ENCODE results near the gene CFI.

Gene CFI

GRCh38 chr4:109739547-109739946 is 62.3 kb downstream of the CFI start:
- intact Hi-C loops (cut with DNase I), result loop anchor here (10.0 kb wide), 1 partner anchor 75 kb away; the partner anchor contains the start of gene GAR1

GRCh38 chr4:109738104-109738872 is 63.5 kb downstream of the CFI start:
- intact Hi-C loops (cut with DNase I), result loop anchor here (10.0 kb wide), 1 partner anchor 77 kb away; the partner anchor contains the start of gene GAR1
- DNase-seq, result no peak

More at GRCh38 chr4:109739547-109739946, 62.3 kb downstream of the CFI start:
- DNase-seq, result no peak

- intact Hi-C loops (cut with DNase I), result loop anchor here (10.0 kb wide), 1 partner anchor 79 kb away; the partner anchor contains the start of gene GAR1
- DNase-seq, result no peak
Measured at GRCh38 chr4:109735566-109736365, 66.0 kb downstream of the CFI start.

GRCh38 chr4:109733728-109734127 is 68.1 kb downstream of the CFI start:
- intact Hi-C loops (cut with DNase I), result loop anchor here (10.0 kb wide), 1 partner anchor 81 kb away; the partner anchor contains the start of gene GAR1
- DNase-seq, result no peak

GRCh38 chr4:109730619-109731545 is 70.9 kb downstream of the CFI start:
- intact Hi-C loops (cut with DNase I), result loop anchor here (10.0 kb wide), 1 partner anchor 84 kb away; the partner anchor contains the start of gene GAR1
- DNase-seq, result peak in 4 of 42 donors; percentile 24 to 55 (median 32)

- DNase-seq, result peak; percentile 20 to 85 (median 72)
- intact Hi-C loops (cut with DNase I), result loop anchor here (10.0 kb wide), 1 partner anchor 85 kb away; the partner anchor contains the start of gene GAR1
Measured at GRCh38 chr4:109729718-109730618, 71.8 kb downstream of the CFI start, which contains the start of gene PLA2G12A. PLA2G12A (minus strand) TSS chr4:109730070; CDS start chr4:109729809, 261 bp downstream.

GRCh38 chr4:109729117-109729717 is 72.6 kb downstream of the CFI start:
- intact Hi-C loops (cut with DNase I), result no loop called here
- peak in 9 of 42 donors; percentile 3 to 43 (median 16) for DNase-seq

- intact Hi-C loops (cut with DNase I), result no loop called here
Measured at GRCh38 chr4:109728385-109728784, 73.4 kb downstream of the CFI start.

GRCh38 chr4:109723110-109723509 is 78.7 kb downstream of the CFI start:
- intact Hi-C loops (cut with DNase I), result no loop called here
- DNase-seq, result no peak

More at GRCh38 chr4:109728385-109728784, 73.4 kb downstream of the CFI start:
- no peak for DNase-seq

GRCh38 chr4:109722357-109722756 is 79.4 kb downstream of the CFI start:
- intact Hi-C loops (cut with DNase I), result no loop called here

GRCh38 chr4:109721033-109721432 is 80.8 kb downstream of the CFI start:
- no peak for DNase-seq
- intact Hi-C loops (cut with DNase I), result no loop called here

More at GRCh38 chr4:109722357-109722756, 79.4 kb downstream of the CFI start:
- DNase-seq, result no peak

GRCh38 chr4:109719604-109720003 is 82.2 kb downstream of the CFI start:
- intact Hi-C loops (cut with DNase I), result no loop called here
- no peak for DNase-seq

- intact Hi-C loops (cut with DNase I), result no loop called here
- DNase-seq, result no peak
Measured at GRCh38 chr4:109718759-109719158, 83.0 kb downstream of the CFI start.

- intact Hi-C loops (cut with DNase I), result no loop called here
- no peak for DNase-seq
Measured at GRCh38 chr4:109713500-109713899, 88.3 kb downstream of the CFI start.

GRCh38 chr4:109708990-109709389 is 92.8 kb downstream of the CFI start:
- no peak for DNase-seq
- intact Hi-C loops (cut with DNase I), result loop anchor here (10.0 kb wide), 1 partner anchor 106 kb away; the partner anchor contains the start of gene GAR1

- intact Hi-C loops (cut with DNase I), result loop anchor here (10.0 kb wide), 1 partner anchor 106 kb away; the partner anchor contains the start of gene GAR1
Measured at GRCh38 chr4:109708435-109708834, 93.4 kb downstream of the CFI start.

More at GRCh38 chr4:109708435-109708834, 93.4 kb downstream of the CFI start:
- no peak for DNase-seq

Data from head of caudate nucleus (tissue), 42 donors.